ENCODE measurements around the gene ABR. TPM values are rescaled to one million over a fixed set of nuclear protein-coding genes. Genes with fewer than 3 reads are reported as not detected.

ABR gene
- total and polyA plus RNA-seq, 2 of the 13 experiments (the other 11 are each of a cell fraction or from before 2014, with no cell fraction given), result 12.4 to 40.4 TPM

DNA sequence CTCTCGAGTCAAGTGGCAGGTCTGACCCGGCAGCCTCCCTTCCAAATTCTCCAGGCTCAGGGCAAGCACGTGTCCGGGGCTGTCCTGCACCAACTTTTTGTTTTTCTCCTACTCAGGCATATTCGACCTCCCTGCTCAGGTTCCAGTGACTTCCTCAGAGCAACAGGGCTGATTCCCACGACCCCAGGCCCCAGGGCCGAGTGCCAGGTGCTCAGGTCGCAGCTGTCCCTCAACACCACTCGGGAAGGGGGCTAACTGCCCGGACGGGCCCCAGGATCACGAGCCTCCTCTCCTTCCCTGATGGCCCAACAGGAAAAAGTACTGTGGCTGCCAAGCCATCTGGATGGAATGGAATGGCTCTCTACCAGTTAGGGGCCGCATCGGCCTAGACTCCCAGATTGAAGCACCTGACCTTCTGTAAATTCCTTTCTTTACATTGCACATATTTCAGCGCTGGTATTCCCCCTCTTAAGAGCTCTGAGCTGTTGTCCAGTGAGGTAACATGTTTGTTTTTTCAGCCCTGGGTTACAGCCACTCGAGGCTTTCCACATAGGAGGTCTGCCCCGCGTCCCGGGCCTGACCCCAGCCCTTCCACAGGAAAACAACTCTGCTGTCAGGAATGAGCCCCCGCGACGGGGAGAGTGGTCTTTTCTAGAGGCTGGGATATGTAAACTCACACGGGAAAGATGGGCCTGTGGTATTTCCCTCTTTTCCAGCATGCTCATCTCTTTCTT is 225.2 kb downstream of the ABR start (continued):
- TF ChIP-seq KIAA2018 (CRISPR knock-in tag; IDR thresholded peaks at IDR 0.05; ENCODE audit: borderline replicate concordance) (no peak), NCOR1 (IDR thresholded peaks at IDR 0.05; ENCODE audit: borderline replicate concordance, low read length) (no peak), ZBTB34 (CRISPR knock-in tag; IDR thresholded peaks at IDR 0.05) (no peak), HMGXB3 (CRISPR knock-in tag; IDR thresholded peaks at IDR 0.05; ENCODE audit: borderline replicate concordance) (no peak), ZNF567 (CRISPR knock-in tag; IDR thresholded peaks at IDR 0.05; ENCODE audit: borderline replicate concordance) (no peak), MNT (IDR thresholded peaks at IDR 0.05) (no peak), RFXAP (CRISPR knock-in tag; IDR thresholded peaks at IDR 0.05; ENCODE audit: borderline replicate concordance) (no peak), CREM (IDR thresholded peaks at IDR 0.05) (no peak), CREM (CRISPR knock-in tag; IDR thresholded peaks at IDR 0.05) (no peak)
- TF ChIP-seq, protein P1, sequence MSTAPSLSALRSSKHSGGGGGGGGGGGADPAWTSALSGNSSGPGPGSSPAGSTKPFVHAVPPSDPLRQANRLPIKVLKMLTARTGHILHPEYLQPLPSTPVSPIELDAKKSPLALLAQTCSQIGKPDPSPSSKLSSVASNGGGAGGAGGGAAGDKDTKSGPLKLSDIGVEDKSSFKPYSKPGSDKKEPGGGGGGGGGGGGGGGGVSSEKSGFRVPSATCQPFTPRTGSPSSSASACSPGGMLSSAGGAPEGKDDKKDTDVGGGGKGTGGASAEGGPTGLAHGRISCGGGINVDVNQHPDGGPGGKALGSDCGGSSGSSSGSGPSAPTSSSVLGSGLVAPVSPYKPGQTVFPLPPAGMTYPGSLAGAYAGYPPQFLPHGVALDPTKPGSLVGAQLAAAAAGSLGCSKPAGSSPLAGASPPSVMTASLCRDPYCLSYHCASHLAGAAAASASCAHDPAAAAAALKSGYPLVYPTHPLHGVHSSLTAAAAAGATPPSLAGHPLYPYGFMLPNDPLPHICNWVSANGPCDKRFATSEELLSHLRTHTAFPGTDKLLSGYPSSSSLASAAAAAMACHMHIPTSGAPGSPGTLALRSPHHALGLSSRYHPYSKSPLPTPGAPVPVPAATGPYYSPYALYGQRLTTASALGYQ (CRISPR knock-in tag; IDR thresholded peaks at IDR 0.05), result no peak
